Nephron (organoid): ENCODE measurements around the gene MYO18B.

Experiments
- H3K27ac Mint-ChIP-seq, 3 experiments: 2 replicates each; pipeline ENCODE4 v1.8.0; 2020; ENCODE audit warnings: mixed read lengths in 3 of 3, mild to moderate bottlenecking in 2 of 3, moderate library complexity in 1 of 3
- H3K27me3 Mint-ChIP-seq: 2 replicates; pipeline ENCODE4 v1.8.0; 2021; ENCODE audit warnings: low read depth, mild to moderate bottlenecking, moderate library complexity, mixed read lengths
- H3K36me3 Mint-ChIP-seq: 2 replicates; pipeline ENCODE4 v1.8.0; 2020; ENCODE audit warnings: low read depth, mixed read lengths
- H3K4me1 Mint-ChIP-seq: 2 replicates; pipeline ENCODE4 v1.8.0; 2020; ENCODE audit warnings: mixed read lengths
- H3K4me3 Mint-ChIP-seq, 3 experiments: 2 replicates each; pipeline ENCODE4 v1.8.0; 2020; ENCODE audit warnings: mild to moderate bottlenecking in 3 of 3, mixed read lengths in 3 of 3, moderate library complexity in 2 of 3
- H3K9me3 Mint-ChIP-seq: 2 replicates; pipeline ENCODE4 v1.8.0; 2020; ENCODE audit warnings: mixed read lengths
- TF ChIP-seq, protein P1 (sequence below), 3 experiments: fragments of 200-600 bp; sonication (generic); IDR thresholded peaks; one replicate each; pipeline ENCODE4 v1.5.0; 2021; ENCODE audit warnings: antibody characterized with exemption in 3 of 3; ENCODE audit not compliant: unreplicated experiment in 3 of 3

Gene MYO18B

GRCh38 chr22:25744694-25745093 lies 2.7 kb downstream of the MYO18B start:
- Mint-ChIP-seq H3K27me3 (peaks cover 15% of the 10 kb centered on the region), H3K27ac (no peak overlapping the region), H3K4me1 (peaks cover 64% of the 10 kb centered on the region), H3K36me3 (no peaks in the 10 kb centered on the region), H3K9me3 (no peaks in the 10 kb centered on the region), H3K4me3 (no peak overlapping the region)
- TF ChIP-seq, protein P1, sequence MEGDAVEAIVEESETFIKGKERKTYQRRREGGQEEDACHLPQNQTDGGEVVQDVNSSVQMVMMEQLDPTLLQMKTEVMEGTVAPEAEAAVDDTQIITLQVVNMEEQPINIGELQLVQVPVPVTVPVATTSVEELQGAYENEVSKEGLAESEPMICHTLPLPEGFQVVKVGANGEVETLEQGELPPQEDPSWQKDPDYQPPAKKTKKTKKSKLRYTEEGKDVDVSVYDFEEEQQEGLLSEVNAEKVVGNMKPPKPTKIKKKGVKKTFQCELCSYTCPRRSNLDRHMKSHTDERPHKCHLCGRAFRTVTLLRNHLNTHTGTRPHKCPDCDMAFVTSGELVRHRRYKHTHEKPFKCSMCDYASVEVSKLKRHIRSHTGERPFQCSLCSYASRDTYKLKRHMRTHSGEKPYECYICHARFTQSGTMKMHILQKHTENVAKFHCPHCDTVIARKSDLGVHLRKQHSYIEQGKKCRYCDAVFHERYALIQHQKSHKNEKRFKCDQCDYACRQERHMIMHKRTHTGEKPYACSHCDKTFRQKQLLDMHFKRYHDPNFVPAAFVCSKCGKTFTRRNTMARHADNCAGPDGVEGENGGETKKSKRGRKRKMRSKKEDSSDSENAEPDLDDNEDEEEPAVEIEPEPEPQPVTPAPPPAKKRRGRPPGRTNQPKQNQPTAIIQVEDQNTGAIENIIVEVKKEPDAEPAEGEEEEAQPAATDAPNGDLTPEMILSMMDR (IDR thresholded peaks at IDR 0.05; ENCODE audit: unreplicated experiment in 3 of 3), result no peak

DNA sequence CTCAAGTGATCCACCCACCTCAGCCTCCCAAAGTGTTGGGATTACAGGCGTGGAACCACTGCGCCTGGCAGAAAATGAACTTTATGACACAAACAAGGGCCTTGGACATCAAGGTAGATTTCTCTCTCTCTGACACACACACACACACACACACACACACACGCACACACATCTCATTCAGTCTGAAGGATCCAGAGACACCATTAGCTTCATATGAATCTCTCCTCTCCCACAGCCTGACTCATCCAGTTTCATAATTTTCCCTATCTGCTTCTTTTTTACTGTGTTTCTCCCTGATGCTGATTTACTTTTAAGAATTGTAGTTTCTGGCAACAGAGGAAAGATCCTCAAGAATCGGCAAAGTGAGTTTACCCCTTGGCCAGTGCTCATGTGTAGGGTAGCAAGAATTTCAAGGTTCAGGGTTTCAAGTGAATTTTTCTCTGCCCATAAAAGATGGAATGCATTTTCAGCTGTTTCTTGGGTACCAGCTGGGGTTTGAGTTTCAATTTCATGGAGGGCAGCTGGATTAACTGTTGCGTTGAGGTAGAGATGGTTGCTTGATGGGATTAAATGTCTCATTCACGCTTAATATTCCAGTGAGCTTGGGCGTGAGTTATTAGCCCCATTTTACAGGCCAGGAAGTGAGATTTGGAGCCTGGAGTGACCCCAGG lies 3.5 kb downstream of the MYO18B start:
- Mint-ChIP-seq H3K27me3 (peaks cover 15% of the 10 kb centered on the region), H3K27ac (peak overlapping the region; percentile 72 to 87 (median 83)), H3K36me3 (no peaks in the 10 kb centered on the region), H3K4me3 (peak overlapping the region; percentile 18 to 71 (median 44)), H3K9me3 (no peaks in the 10 kb centered on the region), H3K4me1 (peaks cover 72% of the 10 kb centered on the region)
- TF ChIP-seq, protein P1 (IDR thresholded peaks at IDR 0.05; ENCODE audit: unreplicated experiment in 3 of 3), result no peak

DNA sequence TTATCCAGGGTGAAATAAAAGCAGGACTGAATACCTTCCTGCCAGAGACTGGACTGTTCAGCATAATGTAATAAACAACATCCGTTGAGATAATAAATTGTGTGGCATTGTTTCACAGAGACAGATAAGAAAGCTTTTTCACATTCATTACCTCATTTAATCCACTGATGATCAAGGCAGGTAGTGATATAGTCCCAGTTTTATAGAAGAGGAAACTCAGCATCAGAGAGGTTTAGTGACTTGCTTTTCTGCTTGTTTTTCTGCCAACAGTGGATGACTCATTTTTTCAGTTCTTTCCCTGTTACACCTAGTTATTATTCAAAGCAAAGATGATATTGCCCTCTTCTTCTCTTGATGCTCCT lies 4.0 kb downstream of the MYO18B start:
- H3K36me3 Mint-ChIP-seq, result no peaks in the 10 kb centered on the region
- H3K27ac Mint-ChIP-seq, result peak overlapping the region; percentile 72 to 87 (median 83)
- peaks cover 74% of the 10 kb centered on the region for H3K4me1 Mint-ChIP-seq
- H3K9me3 Mint-ChIP-seq, result no peaks in the 10 kb centered on the region
- H3K4me3 Mint-ChIP-seq, result peak overlapping the region in 1 of 3 experiments; percentile 71
- TF ChIP-seq, protein P1 (IDR thresholded peaks at IDR 0.05; ENCODE audit: unreplicated experiment in 3 of 3), result no peak
- peaks cover 15% of the 10 kb centered on the region for H3K27me3 Mint-ChIP-seq

GRCh38 chr22:25747245-25747944 lies 5.4 kb downstream of the MYO18B start:
- TF ChIP-seq, protein P1 (IDR thresholded peaks at IDR 0.05; ENCODE audit: unreplicated experiment in 3 of 3), result no peak
- peaks cover 72% of the 10 kb centered on the region for H3K4me1 Mint-ChIP-seq
- H3K27me3 Mint-ChIP-seq, result peaks cover 11% of the 10 kb centered on the region
- no peaks in the 10 kb centered on the region for H3K9me3 Mint-ChIP-seq
- peak overlapping the region in 1 of 3 experiments; percentile 52 for H3K4me3 Mint-ChIP-seq
- no peak overlapping the region for H3K27ac Mint-ChIP-seq
- H3K36me3 Mint-ChIP-seq, result no peaks in the 10 kb centered on the region

GRCh38 chr22:25748140-25748539 lies 6.2 kb downstream of the MYO18B start:
- Mint-ChIP-seq H3K27me3 (peaks cover 10% of the 10 kb centered on the region), H3K9me3 (no peaks in the 10 kb centered on the region), H3K27ac (no peak overlapping the region), H3K36me3 (no peaks in the 10 kb centered on the region), H3K4me3 (no peak overlapping the region), H3K4me1 (peaks cover 67% of the 10 kb centered on the region)
- TF ChIP-seq, protein P1 (IDR thresholded peaks at IDR 0.05; ENCODE audit: unreplicated experiment in 3 of 3), result no peak
